Measurements from ENCODE around the gene COPB2.

- TF ChIP-seq HOXC10 (CRISPR knock-in tag; IDR thresholded peaks at IDR 0.05): no peak
- no peak for TF ChIP-seq RBAK (tag by site-specific recombination; IDR thresholded peaks at IDR 0.05)
- TF ChIP-seq CTCF (tag by site-specific recombination; IDR thresholded peaks at IDR 0.05): no peak
Observed at GRCh38 chr3:139380575-139380974, 8.9 kb downstream of the COPB2 start.

Data from HEK293 (cell line).